SK-N-SH (cell line): ENCODE data around the gene ZNF417.

Experiments
- CTCF ChIP-seq: fragments of 200-600 bp; sonication (generic); IDR thresholded peaks from 2 replicates; pipeline ENCODE4 v1.6.1; 2017; ENCODE audit warnings: antibody characterized with exemption, mild to moderate bottlenecking, moderate library complexity
- MAX ChIP-seq: IDR thresholded peaks from 2 replicates; pipeline ENCODE4 v1.4.0; 2012; ENCODE audit warnings: low read depth
- TF ChIP-seq, protein P1 (sequence below): IDR thresholded peaks from 2 replicates; pipeline ENCODE4 v1.6.1; 2012; ENCODE audit warnings: mild to moderate bottlenecking, low read depth, low read length, moderate library complexity

DNA sequence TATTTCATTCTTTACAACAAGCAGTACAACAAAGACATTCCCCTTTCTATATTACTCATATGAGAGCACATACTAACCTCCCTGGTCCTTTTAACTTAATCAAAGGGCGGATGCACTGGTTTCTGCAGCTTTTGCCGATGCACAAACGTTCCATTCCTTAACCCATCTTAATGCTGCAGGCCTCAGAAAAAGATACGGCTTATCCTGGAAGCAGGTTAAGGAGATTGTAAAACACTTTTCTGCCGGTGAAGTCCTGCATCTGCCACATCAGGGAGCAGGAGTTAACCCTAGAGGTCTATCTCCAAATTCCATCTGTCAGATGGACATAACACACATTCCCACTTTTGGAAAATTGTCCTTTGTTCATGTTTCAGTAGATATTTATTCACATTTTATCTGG is 16.1 kb downstream of the ZNF417 start:
- no peak for TF ChIP-seq MAX
- no peak for TF ChIP-seq CTCF
- TF ChIP-seq, protein P1, sequence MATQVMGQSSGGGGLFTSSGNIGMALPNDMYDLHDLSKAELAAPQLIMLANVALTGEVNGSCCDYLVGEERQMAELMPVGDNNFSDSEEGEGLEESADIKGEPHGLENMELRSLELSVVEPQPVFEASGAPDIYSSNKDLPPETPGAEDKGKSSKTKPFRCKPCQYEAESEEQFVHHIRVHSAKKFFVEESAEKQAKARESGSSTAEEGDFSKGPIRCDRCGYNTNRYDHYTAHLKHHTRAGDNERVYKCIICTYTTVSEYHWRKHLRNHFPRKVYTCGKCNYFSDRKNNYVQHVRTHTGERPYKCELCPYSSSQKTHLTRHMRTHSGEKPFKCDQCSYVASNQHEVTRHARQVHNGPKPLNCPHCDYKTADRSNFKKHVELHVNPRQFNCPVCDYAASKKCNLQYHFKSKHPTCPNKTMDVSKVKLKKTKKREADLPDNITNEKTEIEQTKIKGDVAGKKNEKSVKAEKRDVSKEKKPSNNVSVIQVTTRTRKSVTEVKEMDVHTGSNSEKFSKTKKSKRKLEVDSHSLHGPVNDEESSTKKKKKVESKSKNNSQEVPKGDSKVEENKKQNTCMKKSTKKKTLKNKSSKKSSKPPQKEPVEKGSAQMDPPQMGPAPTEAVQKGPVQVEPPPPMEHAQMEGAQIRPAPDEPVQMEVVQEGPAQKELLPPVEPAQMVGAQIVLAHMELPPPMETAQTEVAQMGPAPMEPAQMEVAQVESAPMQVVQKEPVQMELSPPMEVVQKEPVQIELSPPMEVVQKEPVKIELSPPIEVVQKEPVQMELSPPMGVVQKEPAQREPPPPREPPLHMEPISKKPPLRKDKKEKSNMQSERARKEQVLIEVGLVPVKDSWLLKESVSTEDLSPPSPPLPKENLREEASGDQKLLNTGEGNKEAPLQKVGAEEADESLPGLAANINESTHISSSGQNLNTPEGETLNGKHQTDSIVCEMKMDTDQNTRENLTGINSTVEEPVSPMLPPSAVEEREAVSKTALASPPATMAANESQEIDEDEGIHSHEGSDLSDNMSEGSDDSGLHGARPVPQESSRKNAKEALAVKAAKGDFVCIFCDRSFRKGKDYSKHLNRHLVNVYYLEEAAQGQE, result no peak
